HG02588 (cell line): ENCODE results near the gene MAG.
"Not testable (repeated sequence)": the region's sequence is repeated elsewhere in the genome, so short reads cannot be mapped to it uniquely, and the experiment has no call there.

ENCODE experiments used
- ATAC-seq: cut with Tn5 transposase; IDR thresholded peaks from one replicate; pipeline ENCODE4 v1.9.1; 2021; ENCODE audit warnings: mild to moderate bottlenecking, moderate library complexity; ENCODE audit not compliant: unreplicated experiment

MAG gene

DNA sequence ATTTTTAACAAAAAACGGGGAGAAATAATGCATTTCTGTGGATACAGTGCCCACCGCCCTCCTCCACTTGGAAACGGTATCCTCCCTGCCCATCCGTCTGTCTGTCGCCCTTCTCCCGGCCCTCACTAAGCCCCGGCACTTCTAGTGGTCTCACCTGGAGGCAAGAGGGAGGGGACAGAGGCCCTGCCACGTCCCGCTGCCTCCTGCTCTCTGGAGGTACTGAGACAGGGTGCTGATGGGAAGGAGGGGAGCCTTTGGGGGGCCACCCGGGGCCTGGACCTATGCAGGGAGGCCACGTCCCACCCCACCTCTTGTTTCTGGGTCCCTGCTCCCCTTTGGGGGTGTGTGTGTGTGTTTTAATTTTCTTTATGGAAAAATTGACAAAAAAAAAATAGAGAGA lies 12.6 kb upstream of the MAG start:
- no peak for ATAC-seq

DNA sequence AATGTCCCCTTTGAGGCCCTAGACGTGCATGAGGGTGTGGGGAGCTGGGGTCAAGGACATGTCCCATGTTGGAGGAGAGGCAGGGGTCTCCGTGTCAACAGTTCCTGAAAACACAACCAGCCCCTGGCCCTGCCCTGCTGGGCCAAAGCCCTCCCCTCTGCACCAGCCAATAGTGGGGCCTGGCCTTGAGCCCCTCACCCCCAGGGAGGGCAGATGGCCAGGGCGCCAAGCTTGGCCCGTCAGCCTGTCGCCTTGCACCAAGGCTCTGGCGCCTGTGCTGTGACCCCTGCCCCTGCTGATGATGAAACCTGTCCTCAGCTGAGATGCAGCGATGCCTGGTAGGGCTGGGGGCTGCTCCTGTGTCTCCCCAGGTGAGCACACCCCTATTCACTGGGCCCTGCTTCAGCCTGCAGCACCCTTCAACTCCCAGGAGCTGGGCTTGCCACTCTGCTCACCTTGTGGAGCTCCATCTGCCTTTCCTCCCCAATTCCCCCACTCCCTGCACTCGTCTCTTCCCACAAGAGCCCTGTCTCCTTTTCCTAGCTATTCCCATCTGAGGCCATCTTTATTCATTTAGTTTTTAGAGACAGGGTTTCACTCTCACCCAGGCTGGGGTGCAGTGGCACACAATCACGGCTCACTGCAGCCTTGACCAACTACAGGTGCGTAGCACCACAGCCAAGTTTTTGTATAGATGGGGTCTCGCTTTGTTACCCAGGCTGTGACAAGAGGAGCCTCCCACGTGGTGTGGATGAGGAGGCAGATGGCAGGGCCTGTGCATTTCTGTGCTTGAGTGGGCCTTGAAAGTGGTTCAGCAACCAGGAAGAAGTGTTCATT lies 11.8 kb upstream of the MAG start:
- ATAC-seq, result no peak

DNA sequence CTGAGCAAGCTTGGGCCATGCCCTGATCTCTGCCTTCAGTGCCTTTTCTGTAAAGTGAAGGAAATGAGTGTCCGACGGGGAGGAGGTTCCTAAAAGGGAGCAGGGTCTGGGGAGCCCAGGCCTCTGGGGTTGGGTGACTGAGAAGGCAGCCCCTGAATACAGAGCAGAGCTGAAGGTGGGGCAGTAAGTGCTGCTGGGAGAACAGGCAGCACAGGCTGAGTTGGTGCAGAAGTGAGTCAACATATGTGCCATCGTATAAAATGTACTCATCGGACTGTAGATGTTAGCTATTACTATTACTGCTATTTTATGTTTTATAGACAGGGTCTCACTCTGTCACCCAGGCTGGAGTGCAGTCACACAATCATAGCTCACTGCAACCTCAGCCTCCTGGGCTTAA lies 10.7 kb upstream of the MAG start:
- no peak for ATAC-seq

DNA sequence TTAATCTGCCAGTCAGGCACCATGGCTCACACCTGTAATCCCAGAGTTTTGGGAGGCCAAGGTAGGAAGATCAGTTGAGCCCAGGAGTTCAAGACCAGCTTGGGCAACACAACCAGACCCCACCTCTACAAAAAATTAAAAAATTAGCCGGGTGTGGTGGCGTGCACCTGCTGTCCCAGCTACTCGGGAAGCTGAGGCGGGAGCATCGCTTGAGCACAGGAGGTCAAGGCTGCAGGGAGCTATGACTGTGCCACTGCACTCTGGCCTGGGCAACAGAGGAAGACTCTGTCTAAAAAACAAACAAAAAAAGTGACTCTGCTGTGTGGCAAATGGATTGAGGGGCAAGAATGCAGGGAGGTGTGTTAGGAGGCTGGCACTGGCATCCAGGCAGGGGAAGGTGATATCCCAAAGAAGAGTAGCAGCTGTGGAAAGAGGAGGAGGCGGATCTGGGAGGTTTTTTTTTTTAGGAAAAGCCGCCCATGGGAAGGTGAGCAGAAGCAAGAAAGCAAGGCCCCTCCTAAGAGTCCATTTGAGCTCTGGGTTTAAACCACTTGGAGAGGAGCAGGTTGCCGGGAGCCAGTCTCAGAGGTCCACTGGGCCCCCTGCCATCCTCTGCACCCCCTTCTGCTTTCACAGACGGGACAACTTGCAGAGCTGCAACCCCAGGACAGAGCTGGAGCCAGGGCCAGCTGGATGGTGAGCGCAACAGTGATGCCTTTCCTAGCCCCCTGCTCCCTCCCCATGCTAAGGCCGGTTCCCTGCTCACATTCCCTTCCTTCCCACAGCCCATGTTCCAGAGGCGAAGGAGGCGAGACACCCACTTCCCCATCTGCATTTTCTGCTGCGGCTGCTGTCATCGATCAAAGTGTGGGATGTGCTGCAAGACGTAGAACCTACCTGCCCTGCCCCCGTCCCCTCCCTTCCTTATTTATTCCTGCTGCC lies 7.5 kb upstream of the MAG start:
- ATAC-seq, result no peak

DNA sequence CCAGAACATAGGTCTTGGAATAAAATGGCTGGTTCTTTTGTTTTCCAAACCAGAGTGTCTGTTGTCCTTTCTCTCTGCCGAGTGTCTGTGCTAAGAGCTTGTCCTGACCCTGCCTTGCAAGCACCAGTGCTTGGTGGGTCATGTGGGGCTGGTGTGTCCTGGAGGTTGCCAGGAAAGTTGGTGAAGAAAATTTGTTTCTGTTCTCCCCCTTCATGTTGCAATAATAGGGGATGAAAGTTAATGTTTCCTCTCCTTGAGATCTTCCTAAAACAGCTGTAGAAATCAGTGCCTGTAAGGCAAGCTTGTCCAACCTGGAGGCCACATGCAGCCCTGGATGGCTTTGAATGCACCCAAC lies 6.9 kb upstream of the MAG start:
- ATAC-seq, result no peak

DNA sequence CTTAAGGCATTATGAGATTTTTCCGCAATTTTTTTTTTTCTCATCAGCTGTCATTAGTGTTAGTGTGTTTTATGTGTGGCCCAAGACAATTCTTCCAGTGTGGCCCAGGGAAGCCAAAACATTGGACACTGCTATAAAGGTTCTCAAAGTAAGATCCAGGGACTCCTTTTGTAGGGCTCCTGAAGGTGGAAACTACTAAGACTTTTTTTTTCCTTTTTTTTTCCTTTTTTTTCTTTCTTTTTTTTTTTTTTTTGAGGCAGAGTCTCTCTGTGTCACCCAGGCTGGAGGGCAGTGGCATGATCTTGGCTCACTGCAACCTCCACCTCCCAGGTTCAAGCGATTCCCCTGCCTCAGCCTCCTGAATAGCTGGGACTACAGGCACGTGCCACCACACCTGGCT lies 6.5 kb upstream of the MAG start:
- ATAC-seq, result not testable (repeated sequence)

DNA sequence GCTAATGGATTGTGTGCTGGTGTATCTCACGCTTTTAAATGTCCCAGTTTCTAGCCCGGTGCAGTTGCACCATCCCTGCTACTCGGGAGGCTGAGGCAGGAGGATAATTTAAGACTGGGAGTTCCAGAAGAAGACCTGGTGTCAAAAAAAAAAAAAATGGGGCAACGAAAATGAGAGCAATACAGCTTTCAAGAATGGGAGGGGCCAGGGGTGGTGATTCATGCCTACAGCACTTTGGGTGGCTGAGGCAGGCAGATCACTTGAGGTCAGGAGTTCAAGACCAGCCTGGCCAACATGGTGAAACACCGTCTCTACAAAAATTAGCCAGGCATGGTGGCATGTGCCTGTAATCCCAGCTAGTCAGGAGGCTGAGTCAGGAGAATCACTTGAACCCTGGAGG lies 5.9 kb upstream of the MAG start:
- not testable (repeated sequence) for ATAC-seq

DNA sequence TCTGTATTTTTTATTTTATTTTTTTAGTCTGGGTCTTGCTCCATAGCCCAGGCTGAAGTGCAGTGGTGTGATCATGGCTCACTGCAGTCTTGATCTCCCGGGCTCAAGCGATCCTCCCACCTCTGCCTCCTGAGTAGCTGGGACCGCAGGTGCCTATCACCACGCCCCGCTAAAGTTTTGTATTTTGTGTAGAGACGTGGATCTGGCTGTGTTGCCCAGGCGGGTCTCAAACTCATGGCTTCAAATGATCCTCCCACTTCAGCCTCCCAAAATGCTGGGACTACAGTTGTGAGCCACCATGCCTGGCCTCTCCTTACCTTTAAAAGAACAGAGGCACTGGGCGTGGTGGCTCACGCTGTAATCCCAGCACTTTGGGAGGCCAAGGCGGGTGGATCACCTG lies 4.2 kb upstream of the MAG start:
- ATAC-seq, result no peak

DNA sequence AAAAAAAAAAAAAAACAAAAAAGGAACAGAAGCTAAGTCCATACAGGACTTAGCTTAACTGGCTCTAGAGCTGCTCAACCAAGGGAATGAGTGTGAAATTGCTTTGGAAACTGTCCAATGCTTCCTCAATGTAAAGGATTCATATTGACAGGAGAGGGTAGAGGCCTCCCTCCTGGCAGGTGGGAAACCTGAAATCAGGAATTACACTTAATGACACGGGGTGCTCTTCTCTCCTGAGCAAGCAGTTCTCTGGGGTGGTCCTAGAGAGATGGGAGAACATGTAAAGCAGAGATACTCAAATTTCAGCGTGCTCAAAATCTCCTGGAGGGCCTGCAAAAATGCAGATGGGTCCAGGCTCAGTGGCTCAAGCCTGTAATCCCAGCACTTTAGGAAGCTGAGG lies 3.6 kb upstream of the MAG start:
- ATAC-seq, result no peak

DNA sequence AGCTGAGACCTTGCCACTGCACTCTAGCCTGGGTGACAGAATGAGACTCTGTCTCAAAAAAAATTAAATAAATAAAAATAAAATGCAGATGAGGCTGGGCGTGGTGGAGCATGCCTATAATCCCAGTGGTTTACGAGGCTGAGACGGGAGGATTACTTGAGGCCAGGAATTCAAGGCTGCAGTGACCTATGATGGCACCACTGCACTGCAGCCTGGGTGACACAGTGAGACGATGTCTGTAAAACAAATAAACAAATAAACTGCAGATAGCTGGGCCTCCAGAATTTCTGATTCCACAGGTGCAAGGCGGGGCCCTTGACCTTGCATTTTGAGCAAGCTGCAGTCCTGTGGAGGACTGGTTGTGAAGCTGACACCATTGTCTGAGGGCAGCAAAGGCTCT lies 3.1 kb upstream of the MAG start:
- no peak for ATAC-seq

DNA sequence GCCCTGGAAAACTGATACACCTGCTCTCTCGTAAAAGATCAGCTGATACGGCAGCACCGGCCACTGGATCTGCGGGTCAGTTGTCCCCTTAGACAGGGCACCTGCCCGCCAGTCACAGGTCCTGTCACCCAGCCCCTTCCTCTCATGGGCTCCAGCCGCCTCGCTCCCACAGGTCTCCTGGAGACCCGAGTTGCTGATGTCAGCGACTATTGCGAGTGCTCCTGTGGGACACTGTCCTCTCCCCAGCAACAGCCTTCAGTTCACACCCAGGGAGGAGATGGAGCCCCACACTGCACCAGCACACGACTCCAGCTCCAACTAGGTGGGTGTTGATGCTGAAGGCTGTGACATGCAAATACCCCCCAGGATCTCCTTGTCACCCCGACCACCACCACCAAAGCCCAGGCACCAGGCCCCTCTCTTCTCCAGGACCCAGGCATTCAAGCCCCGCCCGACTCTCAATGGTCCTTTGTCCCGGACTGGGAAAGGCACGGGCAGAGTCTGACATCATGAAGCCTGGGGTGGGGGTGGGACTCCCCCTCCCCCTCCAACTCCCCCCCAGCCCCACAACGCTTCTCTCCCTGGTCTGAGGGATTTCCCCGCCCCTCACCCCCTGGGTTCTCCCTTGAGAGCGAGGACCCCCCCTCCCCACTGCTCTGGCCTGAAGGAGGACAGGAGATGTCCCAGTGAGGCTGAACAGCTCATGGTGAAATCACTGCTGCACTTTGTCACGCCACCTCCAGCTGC lies 1.4 kb upstream of the MAG start:
- ATAC-seq, result no peak

DNA sequence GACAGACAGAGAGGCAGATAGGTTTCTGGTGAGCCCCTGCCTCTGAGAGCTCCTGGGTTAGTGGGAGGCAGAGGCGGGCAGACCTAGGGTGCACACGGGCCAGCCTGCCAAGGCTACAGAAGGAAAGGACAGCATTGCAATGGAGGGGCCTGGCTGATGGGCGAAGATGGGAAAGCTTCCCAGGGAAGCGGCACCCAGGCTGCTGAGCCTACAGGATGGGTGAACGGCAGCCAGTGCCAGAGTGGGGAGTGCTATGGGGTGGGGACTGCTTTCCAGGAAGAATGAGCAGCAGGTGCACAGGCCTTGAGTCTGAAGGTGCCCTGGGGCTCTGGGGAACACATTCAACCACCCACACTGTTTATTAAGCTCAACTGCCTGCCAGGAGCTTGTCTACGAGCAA lies 702 bp upstream of the MAG start:
- ATAC-seq, result no peak

DNA sequence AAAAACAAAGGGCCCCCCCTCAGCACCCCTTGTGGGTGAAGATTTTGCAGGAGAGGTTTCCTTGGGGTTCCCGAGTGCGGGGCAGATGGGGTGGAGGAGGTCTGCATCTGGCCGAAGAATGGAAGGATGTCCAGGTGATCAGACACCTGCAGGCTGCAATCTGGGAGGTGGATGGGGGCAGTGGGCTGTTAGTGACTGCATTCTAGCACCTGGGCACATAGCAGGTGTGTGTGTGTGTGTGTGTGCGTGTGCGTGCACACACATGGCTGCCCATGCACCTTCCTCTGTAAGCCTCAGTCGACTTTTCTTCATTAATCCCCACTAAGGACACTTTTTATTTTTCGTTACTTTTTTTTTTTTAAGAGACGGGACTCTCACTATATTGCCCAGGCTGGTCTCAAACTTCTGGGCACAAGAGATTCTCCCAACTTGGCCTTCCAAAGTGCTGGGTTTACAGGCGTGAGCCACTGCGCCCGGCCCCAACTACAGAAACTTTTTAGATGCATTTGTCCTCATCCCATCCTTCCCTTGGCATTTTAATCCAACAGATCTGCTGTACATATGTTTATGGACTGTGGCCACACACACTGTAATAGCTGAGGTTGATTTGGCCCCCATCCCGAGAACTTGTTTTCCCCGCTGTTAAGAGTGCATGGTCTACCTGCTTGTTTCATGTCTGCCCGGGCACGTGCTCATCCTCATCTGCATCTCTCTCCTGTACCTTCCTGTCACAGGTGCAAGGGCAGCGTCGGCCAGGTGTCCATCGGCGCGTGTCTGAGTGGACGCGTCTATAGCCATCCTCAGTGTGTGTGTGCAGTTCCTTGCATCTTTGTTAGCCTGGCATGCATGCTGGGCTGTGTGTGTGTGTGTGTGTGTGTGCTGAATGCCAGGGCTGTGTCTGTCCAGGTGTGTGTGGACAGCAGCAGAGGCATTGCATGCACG lies 731 bp downstream of the MAG start:
- ATAC-seq, result no peak

DNA sequence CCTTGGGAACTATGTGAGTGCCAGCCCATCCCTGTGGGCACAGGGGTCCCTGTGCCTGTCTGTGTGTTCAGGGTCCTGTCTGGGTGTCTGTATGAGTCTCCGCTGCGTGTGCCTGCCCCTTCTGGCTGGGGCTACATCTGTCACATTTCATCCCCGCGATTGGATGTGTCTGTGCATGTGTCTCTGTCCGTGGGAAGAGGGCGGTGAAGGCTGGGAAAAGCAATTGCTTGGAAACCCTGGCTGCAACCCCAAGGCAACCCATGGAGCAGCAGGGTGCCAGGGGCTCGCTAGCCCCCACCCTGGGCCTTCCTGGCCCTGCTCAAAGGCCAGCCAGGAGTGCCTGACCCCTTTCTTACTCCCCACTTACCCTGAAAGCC lies 1.4 kb downstream of the MAG start:
- ATAC-seq, result no peak

DNA sequence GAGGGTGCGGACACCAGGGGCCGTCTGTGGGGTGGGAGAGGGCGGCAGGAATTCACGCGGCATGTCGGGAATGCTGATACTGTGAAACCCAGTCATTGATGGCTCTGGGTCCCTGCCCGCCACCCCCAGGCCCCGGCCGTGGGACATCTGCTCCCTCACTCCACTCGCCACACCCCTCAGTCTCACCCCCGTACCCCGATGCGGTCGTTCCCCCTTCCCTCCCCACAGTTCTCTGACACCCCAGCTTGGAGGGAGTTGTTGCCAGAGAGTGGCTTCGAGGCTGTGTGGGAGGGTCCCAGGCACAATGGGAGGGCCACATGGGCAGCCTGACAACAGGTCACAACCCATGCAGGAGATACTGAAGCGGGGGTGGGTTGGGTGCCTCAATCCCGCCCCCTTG lies 1.8 kb downstream of the MAG start:
- no peak for ATAC-seq

DNA sequence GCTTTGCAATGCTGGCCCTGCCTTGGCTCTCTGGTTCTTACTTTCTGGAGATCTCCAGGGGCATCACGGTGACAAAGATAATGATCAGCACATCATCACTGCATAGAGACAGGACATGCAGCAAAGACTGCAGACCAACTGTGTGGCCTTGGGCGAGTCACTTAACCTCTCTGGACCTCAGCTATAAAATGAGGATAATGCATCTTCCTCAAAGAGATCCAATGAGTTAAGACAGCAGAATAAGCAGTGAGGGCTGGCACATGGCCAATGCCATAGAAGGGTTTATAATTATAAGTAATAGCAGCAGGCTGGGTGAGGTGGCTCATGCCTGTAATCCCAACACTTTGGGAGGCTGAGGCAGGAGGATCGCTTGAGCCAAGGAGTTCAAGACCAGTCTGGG lies 2.4 kb downstream of the MAG start:
- ATAC-seq, result no peak

DNA sequence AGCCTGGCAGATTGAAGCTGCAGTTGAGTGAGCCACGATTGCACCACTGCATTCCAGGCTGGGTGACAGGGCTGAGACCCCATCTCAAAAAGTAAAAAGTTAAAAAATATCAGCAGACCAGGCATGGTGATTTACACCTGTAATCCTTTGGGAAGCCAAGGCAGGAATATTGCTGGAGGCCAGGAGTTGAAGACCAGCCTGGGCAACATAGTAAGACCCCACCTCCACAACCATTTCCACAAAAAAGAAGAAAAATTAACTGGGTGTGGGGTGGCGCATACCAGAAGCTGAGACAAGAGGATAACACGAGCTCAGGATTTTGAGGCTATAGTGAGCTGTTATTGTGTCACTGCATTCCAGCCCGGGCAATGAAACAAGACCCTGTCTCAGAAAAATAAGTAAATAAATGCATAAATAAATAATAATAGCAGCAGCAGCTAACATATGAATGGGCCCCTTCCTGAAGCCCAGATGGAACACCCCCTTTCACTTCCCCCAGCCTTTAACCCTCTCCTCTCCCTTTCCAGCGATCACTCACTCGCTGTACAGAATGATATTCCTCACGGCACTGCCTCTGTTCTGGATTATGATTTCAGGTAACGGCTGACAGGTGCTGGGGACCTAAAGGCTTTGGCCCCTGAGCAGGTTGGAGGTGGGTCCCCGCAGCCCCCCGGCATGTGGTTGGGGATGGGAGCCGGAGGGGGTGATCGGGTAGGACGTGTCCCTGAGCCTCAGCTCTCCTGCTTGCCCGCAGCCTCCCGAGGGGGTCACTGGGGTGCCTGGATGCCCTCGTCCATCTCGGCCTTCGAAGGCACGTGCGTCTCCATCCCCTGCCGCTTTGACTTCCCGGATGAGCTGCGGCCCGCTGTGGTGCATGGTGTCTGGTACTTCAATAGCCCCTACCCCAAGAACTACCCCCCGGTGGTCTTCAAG lies 3.2 kb downstream of the MAG start:
- no peak for ATAC-seq

DNA sequence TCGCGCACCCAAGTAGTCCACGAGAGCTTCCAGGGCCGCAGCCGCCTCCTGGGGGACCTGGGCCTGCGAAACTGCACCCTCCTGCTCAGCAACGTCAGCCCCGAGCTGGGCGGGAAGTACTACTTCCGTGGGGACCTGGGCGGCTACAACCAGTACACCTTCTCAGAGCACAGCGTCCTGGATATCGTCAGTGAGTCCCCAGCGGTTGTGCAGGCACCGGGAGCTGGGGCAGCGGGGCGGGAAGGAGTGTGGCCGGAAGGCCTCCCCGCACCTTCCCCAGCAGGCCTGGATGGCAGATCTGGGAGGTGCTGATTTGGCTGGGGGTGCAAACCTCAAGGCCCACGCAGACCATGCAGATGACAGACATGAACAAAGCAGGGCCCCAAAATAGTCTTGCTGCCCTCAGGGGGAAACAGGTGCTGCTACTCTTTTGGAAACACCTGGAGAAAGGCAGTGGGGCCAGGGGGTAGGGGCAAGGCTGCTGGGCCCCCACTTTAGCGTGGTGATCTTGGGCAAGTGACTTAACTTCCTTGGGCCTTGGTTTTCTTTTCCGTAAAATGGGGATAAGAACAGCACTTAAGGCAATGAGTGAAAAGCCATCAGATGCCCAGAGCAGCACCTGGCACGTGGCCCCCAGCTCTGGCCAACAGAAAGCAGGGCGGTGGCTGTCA lies 4.0 kb downstream of the MAG start:
- ATAC-seq, result no peak
